Endothelial cell of umbilical vein (primary cell): ENCODE data around the gene RDH13.

Experiments
- CTCF ChIP-seq, 2 donors: IDR thresholded peaks; 1 replicate in 1 of 2; 2 replicates in 1 of 2; pipeline ENCODE4 v1.5.1; 2011; ENCODE audit warnings: low read length in 2 of 2, mild to moderate bottlenecking in 2 of 2, moderate library complexity in 2 of 2, control low read depth in 1 of 2, inconsistent platforms in 1 of 2, low read depth in 1 of 2; ENCODE audit not compliant: insufficient read depth in 1 of 2; ENCODE audit errors: extremely low read depth in 1 of 2
- JUN ChIP-seq: IDR thresholded peaks from 2 replicates; pipeline ENCODE4 v1.6.1; 2011; ENCODE audit warnings: borderline replicate concordance, low read depth; ENCODE audit not compliant: insufficient read length, insufficient read depth
- MYC ChIP-seq: IDR thresholded peaks from one replicate; pipeline ENCODE4 v1.6.1; 2011; ENCODE audit warnings: mild to moderate bottlenecking, low read depth, low read length
- POLR2A ChIP-seq: IDR thresholded peaks from 2 replicates; pipeline ENCODE4 v1.6.1; 2012; ENCODE audit warnings: low read depth, mild to moderate bottlenecking, control low read depth, low read length
- POLR2AphosphoS5 ChIP-seq: IDR thresholded peaks from 2 replicates; pipeline ENCODE4 v1.6.1; 2012; ENCODE audit warnings: low read depth, mild to moderate bottlenecking, control low read depth, low read length, moderate library complexity; ENCODE audit not compliant: insufficient read depth

GRCh38 chr19:55089342-55089944, 26.5 kb upstream of the RDH13 start:
- TF ChIP-seq POLR2A (no peak), JUN (no peak), CTCF (IDR thresholded peaks at IDR 0.05; ENCODE audit: extremely low read depth in 1 of 2, insufficient read depth in 1 of 2, low read depth in 1 of 2, low read length in 2 of 2) (no peak), POLR2AphosphoS5 (no peak), MYC (no peak)
